Spleen (tissue), 7 donors: ENCODE measurements around the gene SKAP2.

Source experiments
- POLR2AphosphoS5 ChIP-seq, 3 donors: sonication (generic); formaldehyde crosslinking; IDR thresholded peaks; one replicate each; pipeline ENCODE4 v1.5.1; 2017; ENCODE audit warnings: antibody characterized with exemption in 3 of 3
- TF ChIP-seq, protein P1 (sequence below), 11 experiments: fragments of 200-600 bp in 7 of 11; fragments of 450-650 bp in 4 of 11; sonication (generic) in 4 of 11; IDR thresholded peaks in 8 of 11; conservative IDR thresholded peaks in 3 of 11; 1 replicate in 7 of 11; 2 replicates in 4 of 11; pipeline versions ENCODE4 v1.4.0 to v1.8.0; 2016 to 2021; ENCODE audit warnings: antibody characterized with exemption in 11 of 11, inconsistent platforms in 4 of 11, mild to moderate bottlenecking in 1 of 11
- donor health status: DM: no; HTN: no; CAD: no; lungs with moderate emphysema.
- donor health status: DM: no; HTN: no; CAD: no.
- donor health status: DM: no; HTN: no; CAD: no.

DNA sequence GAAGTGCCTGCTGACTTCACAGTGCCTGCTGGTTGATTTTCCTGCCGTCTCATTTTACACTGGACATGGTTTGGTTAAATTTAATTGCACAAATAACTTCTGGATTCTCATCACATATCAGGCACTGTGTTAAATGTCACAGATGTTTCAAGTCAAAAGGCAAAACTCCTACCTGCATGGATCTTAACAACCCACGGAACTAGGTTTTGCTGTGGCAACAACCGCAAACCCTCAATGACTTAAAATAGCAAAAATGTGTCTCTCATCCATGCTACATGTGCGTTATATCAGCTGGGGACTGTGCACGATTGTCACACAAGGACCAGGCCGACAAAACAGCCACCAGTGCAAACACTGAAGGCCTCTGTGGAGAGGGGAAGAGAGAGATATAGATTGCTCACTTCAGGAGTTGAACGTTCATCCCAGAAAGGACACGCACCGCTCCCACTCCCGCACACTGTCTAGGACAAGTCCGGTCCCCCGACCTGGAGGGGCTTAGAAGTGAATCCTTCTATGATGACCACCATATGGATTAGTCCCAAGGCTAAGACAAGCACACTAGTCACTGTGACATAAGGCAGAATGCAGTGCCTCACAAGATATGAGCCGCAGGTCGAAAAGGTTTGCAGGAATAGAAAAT is 233.3 kb downstream of the SKAP2 start:
- TF ChIP-seq, protein P1, sequence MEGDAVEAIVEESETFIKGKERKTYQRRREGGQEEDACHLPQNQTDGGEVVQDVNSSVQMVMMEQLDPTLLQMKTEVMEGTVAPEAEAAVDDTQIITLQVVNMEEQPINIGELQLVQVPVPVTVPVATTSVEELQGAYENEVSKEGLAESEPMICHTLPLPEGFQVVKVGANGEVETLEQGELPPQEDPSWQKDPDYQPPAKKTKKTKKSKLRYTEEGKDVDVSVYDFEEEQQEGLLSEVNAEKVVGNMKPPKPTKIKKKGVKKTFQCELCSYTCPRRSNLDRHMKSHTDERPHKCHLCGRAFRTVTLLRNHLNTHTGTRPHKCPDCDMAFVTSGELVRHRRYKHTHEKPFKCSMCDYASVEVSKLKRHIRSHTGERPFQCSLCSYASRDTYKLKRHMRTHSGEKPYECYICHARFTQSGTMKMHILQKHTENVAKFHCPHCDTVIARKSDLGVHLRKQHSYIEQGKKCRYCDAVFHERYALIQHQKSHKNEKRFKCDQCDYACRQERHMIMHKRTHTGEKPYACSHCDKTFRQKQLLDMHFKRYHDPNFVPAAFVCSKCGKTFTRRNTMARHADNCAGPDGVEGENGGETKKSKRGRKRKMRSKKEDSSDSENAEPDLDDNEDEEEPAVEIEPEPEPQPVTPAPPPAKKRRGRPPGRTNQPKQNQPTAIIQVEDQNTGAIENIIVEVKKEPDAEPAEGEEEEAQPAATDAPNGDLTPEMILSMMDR (IDR thresholded peaks at IDR 0.05 in 8 of 11, conservative IDR thresholded peaks at IDR 0.05 in 3 of 11) = no peak
- no peak for TF ChIP-seq POLR2AphosphoS5 (IDR thresholded peaks at IDR 0.05)
